HG02938 (cell line): ENCODE data around the gene P2RX5.

Experiments
- ATAC-seq: cut with Tn5 transposase; IDR thresholded peaks from one replicate; pipeline ENCODE4 v1.9.1; 2021; ENCODE audit warnings: mild to moderate bottlenecking, moderate library complexity; ENCODE audit not compliant: unreplicated experiment

P2RX5 gene

GRCh38 chr17:3683054-3683511 is 12.9 kb downstream of the P2RX5 start:
- peak; percentile 70 for ATAC-seq

- no peak for ATAC-seq
Observed at GRCh38 chr17:3682033-3682432, 13.9 kb downstream of the P2RX5 start.

- ATAC-seq: no peak
Observed at GRCh38 chr17:3681565-3681964, 14.4 kb downstream of the P2RX5 start.

GRCh38 chr17:3681057-3681456 is 14.9 kb downstream of the P2RX5 start:
- no peak for ATAC-seq

- ATAC-seq: no peak
Observed at GRCh38 chr17:3679531-3680126, 16.3 kb downstream of the P2RX5 start.

- no peak for ATAC-seq
Observed at GRCh38 chr17:3678821-3679530, 17.0 kb downstream of the P2RX5 start.

GRCh38 chr17:3678095-3678820 is 17.7 kb downstream of the P2RX5 start:
- no peak for ATAC-seq

- no peak for ATAC-seq
Observed at GRCh38 chr17:3675886-3676285, 20.1 kb downstream of the P2RX5 start.

GRCh38 chr17:3672571-3672970 is 23.4 kb downstream of the P2RX5 start:
- ATAC-seq: no peak

- ATAC-seq: no peak
Observed at GRCh38 chr17:3669548-3669947, 26.4 kb downstream of the P2RX5 start.

GRCh38 chr17:3669085-3669347 is 26.9 kb downstream of the P2RX5 start:
- no peak for ATAC-seq

- peak; percentile 86 for ATAC-seq
Observed at GRCh38 chr17:3668279-3669084, 27.5 kb downstream of the P2RX5 start, which contains the start of the genes EMC6 and TAX1BP3. EMC6 (plus strand) TSS chr17:3668812; CDS start chr17:3669147, 335 bp downstream. TAX1BP3 (minus strand) TSS chr17:3668578; CDS start chr17:3668526, 52 bp downstream.

- peak; percentile 7 for ATAC-seq
Observed at GRCh38 chr17:3667366-3668278, 28.3 kb downstream of the P2RX5 start.

- ATAC-seq: no peak
Observed at GRCh38 chr17:3666516-3666915, 29.4 kb downstream of the P2RX5 start.

GRCh38 chr17:3665834-3666233 is 30.1 kb downstream of the P2RX5 start:
- ATAC-seq: no peak

GRCh38 chr17:3663102-3664011 is 32.6 kb downstream of the P2RX5 start:
- no peak for ATAC-seq

- no peak for ATAC-seq
Observed at GRCh38 chr17:3660311-3660891, 35.6 kb downstream of the P2RX5 start.

- ATAC-seq: no peak
Observed at GRCh38 chr17:3659541-3660111, 36.3 kb downstream of the P2RX5 start.
